ELF-1 (cell line): ENCODE data around the gene VKORC1L1.
"Not testable (repeated sequence)": the region's sequence is repeated elsewhere in the genome, so short reads cannot be mapped to it uniquely, and the experiment has no call there.

Experiments used
- DNase-seq: peaks from one replicate; pipeline ENCODE4 v3.0.0-alpha.2; 2016; ENCODE audit warnings: low read depth, low spot score

VKORC1L1 gene

DNA sequence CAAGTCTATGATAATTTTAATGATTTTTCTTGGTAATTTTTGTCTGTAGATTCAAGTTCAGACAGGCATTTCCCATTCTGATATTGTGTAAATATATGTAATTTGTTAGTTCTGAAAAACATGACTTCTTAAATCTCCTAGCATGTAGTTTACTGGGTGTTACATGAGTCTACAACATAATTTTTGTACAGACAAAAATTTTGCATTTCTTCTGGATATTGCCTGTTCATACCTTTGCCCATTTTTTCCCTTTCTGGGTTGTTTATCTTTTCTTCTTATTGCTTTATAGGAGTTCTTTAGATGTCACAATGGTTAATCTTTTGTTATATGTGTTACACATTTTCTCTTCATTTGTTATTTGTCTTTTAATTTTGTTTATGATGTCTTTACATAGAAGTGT lies 12.1 kb downstream of the VKORC1L1 start:
- not testable (repeated sequence) for DNase-seq

DNA sequence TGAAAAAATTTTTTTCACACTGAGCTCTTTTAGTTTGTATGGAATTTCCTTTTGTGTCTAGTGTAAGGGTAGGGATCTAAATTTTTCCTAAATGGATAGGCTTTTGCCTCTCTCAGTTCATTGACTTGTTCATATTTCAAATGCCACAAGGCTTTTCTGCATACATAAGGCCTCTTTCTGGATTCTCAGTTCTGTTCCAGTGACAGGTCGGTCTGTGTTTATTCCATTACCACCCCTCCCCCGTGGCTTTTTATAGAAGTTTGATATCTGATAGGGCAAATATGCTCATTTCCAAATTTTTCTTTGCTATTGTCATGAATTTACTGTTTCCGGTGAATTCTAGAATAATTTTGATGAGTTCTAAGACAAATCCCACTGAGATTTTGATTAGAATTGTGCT lies 12.7 kb downstream of the VKORC1L1 start:
- not testable (repeated sequence) for DNase-seq

DNA sequence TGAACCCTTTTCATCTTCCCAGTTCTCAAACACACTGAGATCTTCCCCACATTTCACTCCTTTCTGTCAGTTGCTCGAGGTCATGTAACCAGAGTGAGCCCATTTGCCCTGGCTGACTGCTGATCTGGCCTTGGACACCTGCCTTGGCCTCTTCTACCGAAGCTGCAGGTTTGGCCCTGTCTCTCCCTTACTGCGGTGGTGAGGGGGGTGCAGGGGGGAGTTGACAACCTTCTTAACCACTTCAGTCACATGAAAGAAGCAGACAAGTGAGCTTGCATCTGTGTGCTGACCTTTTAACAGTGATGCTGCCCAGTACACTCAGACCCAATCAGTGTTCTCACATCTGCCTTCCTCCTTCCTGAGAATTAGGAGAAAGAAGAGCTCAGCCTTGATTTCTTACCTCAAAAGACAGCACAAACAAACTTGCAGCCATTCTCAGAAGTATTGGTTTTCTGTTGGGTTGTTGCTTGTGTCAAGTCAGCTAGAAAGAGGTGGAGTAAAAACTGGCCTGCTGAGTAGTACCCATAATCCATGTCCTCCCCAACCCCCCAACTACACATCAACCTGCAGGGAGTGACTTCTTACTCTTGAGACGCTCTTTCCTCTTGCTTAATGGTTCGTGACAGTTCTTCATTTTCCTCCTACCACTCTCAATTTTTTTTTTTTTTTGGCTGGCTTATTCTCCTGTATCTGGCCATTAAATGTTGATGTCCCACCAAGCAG lies 15.7 kb downstream of the VKORC1L1 start:
- DNase-seq: not testable (repeated sequence)

DNA sequence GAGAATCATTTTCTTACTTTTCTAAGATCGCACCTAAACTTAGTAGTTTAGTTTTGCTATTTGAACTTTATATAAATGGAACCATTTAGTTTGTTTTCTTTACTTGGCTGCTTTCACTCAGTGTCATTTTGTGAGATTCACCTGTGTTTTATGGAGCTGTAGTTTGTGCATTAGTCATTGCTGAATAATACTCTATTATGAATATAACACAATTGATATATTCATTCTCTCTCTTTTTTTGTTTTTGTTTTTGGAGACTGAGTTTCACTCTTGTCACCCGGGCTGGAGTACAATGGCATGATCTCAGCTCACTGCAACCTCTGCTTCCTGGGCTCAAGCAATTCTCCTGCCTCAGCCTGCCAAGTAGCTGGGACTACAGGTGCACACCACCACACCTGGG lies 16.8 kb downstream of the VKORC1L1 start:
- DNase-seq: not testable (repeated sequence)

DNA sequence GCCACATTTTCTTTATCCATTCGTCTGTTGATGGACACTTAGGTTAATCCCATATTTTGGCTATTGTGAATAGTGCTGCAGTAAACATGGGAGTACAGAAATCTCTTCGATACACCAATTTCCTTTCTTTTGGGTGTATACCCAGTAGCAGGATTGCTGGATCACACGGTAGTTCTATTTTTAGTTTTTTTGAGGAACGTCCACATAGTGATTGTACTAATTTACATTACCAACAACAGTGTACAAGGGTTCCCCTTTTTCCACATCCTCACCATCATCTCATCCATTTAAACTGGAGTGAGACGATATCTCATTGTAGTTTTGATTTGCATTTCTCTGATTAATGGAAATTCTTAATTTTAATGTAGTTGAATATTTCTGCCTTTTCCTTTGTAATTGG lies 19.3 kb downstream of the VKORC1L1 start:
- DNase-seq: no peak

DNA sequence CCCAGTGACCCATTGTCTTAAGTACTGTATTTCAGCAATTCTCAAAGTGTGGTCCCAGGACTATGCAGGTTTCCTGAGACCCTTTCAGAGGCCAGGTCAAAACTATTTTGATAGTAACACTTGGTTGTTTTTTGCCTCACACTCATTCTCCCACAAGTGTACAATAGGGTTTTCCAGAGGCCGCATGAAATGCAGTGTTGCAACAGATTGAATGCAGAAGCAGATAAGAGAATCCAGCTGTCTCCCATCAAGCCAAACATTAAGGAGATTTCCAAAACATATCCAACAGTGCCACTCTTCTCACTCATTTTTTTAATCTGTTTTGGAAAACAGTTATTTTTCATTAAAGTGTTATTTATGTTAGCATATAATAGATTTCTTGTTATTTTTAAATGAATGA lies 20.0 kb downstream of the VKORC1L1 start:
- no peak for DNase-seq

DNA sequence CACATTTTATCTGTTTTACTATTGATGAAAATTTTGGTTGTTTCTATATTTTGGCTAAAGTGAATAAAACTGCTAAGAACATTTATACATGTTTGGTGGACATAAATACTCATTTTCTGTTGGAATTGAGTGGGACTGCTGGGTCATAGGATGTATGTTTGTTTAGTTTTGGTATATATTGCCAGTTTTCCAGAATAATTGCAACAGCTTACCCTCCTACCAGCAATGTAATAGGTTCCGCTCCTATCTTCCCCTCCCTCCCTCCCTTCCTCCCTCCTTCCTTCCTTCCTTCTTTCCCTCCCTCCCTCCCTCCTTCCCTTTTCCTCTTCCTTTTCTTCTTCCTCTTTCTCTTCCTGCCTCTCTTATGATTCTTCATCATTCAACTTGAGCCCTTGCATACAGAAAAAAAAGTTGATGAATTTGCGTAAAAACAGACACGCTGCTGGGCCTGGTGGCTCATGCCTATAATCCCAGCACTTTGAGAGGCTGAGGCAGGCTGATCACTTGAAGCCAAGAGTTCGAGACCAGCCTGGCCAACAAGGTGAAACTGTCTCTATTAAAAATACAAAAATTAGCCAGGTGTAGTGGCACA lies 23.5 kb downstream of the VKORC1L1 start:
- no peak for DNase-seq

DNA sequence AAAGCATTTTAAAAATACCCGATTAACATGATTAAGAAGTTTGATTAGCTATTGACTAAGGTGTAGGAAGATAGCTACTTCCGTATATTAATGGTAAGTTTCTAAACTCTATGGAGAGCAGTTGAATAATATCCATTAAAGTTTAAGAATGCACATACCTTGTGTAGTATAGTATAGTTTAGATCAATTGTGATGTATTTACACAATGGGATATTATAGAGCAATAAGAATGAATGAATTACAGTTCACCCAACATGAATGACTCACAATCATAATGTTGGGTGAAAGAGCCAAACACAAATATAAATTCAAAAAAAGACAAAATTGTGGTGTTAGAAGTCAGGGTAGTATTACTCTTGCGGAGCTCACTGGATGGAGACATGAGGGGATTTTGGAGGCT lies 24.4 kb downstream of the VKORC1L1 start:
- not testable (repeated sequence) for DNase-seq

DNA sequence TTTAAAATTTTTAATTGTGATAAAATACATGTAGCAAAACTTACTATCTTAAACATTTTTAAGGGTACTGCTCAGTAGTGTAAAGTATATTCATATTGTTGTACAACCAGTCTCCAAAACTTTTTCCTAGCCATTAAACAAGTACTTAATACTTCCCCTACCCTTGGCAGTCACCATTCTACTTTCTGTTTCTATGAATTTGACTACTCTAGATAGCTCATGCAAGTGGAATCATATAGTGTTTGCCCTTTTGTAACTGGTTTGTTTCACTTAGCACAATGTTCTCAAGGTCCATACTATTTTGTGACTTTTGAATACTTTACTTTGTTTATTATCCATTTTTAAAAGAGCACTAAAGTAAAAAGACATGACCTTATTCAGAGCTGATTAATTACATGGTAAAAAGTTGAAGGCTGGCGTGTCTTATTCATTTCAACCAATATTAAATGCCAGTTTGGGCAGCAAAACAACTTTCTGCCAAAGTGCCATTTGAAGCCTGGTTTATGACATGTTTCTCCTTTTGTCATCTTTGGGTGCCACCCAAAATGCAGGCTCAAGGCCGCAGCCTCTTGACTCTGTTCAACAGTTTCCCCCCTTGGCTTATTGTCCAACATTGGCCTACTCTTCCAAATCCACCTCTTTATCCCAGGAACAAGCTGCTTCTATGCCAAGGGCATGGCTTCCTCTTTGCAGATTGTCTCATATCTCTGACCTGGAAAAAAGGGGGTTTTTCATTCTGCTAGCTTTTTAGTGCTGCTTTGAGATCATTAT lies 26.0 kb downstream of the VKORC1L1 start:
- DNase-seq: not testable (repeated sequence)

DNA sequence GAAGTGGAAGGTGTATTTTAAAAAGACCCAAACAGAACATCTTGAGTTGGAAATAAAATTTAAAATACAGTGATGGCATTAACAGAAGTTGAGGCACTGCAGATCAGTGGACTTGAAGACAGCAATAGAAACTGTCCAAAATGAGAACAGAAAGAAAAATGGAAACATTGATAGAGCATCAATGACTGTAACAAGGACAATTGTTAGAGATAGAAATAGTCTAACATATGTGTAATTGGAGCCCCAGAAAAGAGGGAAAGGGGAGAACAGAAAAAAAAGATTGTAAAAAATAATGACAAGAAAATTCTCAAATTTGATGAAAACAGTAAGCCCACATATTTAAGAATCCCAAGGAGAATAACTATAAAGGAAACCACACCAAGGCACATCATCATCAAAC lies 29.4 kb downstream of the VKORC1L1 start:
- DNase-seq: no peak

DNA sequence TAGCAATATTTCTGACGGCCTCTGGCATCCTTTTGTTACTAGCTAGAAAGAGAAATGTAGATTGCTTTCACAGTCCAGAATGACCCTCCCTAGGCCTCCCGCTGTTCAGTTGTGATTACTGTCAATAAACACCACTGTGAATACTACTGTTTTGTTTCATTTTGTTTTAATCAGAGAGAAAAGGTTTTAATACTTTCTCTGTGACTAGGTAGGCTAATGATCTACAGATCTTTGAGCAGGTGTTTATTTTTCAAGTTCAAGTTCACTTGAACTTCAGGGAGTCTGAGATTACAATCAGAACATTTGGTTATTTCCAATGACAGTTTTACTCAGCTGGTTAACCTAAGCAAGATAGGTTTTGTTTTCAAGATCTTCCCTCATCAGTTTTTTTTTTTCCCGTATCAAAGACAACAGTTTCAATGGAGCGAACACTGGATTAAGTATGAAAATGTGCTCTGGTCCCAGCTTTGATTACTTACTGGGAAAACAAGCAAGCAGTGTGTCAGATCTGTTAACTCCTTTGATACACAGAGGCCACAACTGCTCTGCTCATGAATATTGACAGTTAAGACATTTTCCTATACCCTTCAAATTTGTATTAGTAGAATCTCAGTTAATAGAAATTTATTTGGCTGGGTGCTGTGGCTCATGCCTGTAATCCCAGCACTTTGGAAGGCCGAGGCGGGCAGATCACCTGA lies 34.8 kb downstream of the VKORC1L1 start:
- no peak for DNase-seq

DNA sequence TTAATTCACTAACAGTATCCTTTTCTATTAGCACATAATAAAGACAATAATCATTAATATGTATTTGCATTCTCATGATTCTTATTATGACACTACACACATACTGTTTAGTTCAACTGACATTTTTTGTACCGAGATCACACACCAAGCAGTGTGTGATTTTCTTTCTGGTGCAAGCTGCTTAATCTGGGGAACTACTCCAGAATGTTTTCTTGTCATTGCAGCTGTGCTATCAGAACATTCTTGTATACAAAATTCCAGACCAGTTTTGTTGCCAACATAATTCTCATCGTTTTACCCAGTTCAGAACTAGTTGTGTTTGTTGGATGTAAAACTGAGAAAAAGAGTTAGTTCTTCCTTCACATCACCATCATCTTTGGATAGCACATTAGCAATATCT lies 37.4 kb downstream of the VKORC1L1 start:
- DNase-seq: no peak

DNA sequence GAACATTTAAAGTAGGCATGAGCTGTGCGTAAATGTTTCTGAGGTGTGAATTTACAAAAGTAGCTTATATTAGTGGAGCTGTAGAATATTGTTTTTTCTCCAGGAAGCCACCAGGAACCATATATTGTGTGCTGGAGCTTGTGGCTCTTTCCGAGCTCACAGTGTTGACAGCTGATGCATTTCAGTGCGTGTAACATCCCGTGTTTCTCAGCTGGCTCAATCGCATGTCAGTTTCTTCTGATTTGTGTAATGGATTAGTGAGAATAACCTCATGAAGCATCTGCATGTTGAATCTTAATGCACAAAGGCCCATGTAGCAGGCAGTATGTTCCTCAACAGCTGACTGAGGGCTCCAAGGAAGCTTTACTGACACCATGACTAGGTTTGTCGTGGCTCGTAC lies 39.4 kb downstream of the VKORC1L1 start:
- no peak for DNase-seq

DNA sequence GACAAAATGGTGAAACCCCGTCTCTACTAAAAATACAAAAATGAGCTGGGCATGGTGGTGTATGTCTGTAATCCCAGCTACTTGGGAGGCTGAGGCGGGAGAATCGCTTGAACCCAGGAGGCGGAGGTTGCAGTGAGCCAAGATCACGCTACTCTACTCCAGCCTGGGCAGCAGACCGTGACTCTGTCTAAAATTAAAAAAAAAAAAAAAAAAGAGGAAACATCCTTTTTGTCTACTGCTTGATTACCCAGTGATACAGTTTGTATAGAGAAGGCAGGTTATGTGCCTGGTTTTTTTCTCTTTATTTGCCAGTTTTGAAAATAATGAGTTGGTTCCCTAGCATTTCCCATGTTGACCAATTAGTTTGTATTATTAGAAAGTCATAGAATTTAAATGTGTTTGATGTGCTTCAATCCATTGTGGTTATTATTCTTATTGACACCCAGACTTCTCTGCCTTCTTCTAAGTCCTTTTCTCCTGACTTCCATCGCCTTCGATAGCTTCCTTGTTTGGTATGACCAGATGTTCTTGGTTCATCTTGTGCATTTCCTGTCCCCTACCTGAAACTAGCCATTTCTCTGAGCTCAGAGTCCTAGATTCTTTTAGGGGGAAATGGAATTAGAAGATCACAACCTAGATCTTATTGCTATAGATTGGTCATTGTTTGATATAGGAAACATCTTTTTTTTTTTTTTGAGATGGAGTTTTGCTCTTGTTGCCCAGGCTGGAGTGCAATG lies 43.2 kb downstream of the VKORC1L1 start:
- no peak for DNase-seq

DNA sequence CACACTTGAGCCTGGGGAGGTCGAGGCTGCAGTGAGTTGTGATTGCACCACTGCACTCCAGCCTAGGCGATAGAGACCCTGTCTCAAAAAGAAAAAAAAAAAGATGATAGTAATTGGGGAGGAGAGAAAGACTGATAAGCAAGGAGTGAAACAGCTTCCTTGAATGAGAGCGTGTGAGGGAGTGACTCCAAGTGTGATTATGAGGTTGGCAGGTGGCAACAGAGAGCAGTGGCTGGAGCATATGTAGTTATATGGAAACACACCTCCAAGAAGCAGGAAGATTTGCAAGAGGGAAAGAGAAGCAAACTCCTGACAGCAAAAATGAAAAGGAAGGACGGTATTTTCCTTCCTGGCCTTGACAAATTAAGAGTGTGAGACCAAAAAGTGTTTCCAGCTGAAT lies 50.4 kb downstream of the VKORC1L1 start:
- DNase-seq: no peak

DNA sequence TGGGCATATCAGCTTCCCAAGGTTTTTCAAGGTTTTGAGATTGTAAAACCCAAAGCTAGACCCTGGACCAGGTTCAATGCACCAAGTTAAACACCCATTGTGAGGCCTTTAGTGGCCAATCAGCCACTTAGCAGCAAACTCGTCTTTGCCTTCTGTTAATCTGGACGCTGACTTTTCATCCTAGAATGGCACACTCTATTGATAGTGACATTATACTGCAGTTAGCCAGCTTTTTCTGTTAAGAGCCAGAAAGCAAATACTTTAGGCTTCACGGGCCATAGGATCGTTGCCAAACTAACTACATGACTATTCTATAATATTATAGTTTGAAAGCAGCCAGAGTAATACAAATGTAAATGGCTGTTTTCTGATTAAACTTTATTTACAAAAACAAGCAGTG lies 51.3 kb downstream of the VKORC1L1 start:
- DNase-seq: no peak

DNA sequence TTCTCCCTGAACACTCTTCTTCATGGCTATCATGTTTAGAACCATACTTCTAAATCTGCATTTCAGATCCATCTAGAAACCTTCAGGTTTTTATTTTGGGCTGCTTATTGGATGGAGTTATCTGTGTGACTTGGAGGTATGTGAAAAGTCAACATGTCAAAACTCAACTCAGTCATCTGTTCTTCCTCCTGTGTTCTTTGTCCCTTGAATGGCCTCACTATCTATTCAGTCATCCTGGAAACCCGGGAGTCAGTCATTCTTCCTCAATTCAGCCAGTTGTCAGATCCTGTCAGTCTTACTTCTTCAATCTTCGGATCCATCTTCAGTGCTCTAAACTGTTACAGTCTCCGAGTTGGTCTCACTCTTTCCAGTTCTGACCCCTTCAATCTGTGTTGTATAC lies 52.2 kb downstream of the VKORC1L1 start:
- no peak for DNase-seq

DNA sequence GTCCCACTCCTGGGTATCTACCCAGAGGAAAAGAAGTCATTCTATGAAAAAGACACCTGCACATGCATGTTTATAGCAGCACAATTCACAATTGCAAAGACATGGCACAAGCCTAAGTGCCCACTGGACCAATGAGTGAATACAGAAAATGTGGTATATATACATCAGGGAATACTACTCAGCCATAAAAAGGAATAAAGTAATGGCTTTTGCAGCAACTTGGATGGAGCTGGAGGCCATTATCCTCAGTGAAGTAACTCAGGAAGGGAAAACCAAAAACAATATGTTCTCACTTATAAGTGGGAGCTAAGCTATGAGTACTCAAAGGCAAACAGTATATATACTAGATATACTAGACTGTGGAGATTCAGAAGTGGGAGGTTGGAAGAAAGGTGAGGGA lies 53.7 kb downstream of the VKORC1L1 start:
- no peak for DNase-seq

DNA sequence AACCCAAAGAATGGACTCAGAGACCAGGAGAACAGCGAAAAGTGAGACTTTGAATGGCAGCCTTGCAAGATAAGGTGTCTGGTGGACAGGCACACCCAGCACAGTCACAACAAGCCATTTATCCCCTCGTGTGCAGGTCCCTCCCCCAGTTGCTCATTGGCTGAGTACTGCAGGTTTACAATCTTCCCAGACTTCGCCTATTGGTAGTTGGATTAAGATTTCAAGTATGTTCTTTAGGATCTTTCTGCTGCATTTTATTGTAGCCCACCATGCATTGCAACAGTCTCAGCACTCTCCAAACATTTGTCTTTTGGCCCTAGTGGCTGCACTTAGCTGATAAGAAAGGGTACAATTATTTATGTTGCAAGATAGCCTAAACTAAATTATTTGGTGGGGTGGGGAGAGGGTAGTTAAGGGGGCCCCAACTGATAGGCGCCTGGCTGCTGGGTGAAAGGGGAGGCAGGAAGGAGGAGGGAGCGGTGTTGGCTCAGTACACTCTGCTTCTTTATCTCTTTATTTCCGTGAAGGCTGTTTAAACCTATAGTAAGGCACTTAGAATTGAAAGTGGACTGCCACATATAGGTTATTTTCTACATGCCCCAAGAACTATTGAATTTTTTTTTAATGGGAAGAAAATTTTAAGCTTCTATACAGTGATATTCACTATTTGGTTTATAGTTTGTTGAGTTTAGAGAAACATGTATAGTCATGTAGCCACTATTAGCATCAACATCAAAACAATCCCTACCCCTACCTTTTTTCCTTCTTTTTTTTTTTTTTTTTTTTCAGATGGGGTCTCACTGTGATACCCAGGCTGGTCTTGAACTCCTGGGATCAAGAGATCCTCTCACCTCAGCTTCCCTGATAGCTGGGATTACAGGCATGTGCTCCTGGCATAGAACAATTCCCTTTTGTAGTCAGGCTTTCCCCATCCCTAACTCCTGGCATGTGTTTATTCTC lies 54.9 kb downstream of the VKORC1L1 start:
- peak; percentile 8 for DNase-seq

DNA sequence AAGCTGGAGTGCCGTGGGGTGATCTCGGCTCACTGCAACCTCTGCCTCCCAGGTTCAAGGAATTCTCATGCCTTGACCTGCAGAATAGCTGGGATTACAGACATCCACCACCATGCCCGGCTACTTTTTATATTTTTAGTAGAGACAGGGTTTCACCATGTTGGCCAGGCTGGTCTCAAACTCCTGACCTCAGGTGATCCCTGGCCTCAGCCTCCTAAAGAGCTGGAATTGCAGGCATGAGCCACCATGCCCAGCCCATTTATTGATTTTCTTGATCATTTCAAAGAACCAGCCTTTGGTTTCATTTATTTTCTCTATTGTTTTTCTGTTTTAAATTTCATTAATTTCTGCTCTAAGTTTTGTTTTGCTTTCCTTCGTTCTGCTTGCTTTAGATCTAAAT lies 58.8 kb downstream of the VKORC1L1 start:
- DNase-seq: no peak
